Esophagus squamous epithelium (tissue), 4 donors: Measurements from ENCODE around the gene CDKL4.

Experiments
- CTCF ChIP-seq, 6 experiments: fragments of 450-650 bp in 4 of 6; fragments of 200-600 bp in 2 of 6; sonication (generic) in 2 of 6; IDR thresholded peaks; one replicate each; pipeline ENCODE4 v1.5.1; 2016 to 2019; ENCODE audit warnings: antibody characterized with exemption in 6 of 6, mild to moderate bottlenecking in 4 of 6, moderate library complexity in 4 of 6
- POLR2A ChIP-seq, 4 donors: fragments of 450-650 bp; IDR thresholded peaks; one replicate each; pipeline ENCODE4 v1.6.1; 2017; ENCODE audit warnings: antibody characterized with exemption in 4 of 4, mild to moderate bottlenecking in 4 of 4, moderate library complexity in 3 of 4

GRCh38 chr2:39176997-39177396, 66.8 kb downstream of the CDKL4 start:
- TF ChIP-seq CTCF (IDR thresholded peaks at IDR 0.05) (no peak), POLR2A (IDR thresholded peaks at IDR 0.05) (no peak)
